Inflammatory macrophage treated with lipopolysaccharide for 1 hour (primary cell): ENCODE data around the gene CLDN34.
A peak's percentile ranks its signal among the peaks of the same experiment; 100 is the strongest.

Experiments
- DNase-seq, 2 donors: peaks; one replicate each; pipeline ENCODE4 v3.0.0-alpha.2; 2020 to 2022

CLDN34 gene

GRCh38 chrX:9983441-9983840 is 16.3 kb downstream of the CLDN34 start:
- no peak for DNase-seq

- DNase-seq, result no peak
Observed at GRCh38 chrX:9983846-9984245, 16.7 kb downstream of the CLDN34 start.

GRCh38 chrX:9988762-9989161 is 21.6 kb downstream of the CLDN34 start:
- no peak for DNase-seq

GRCh38 chrX:9992061-9992460 is 24.9 kb downstream of the CLDN34 start:
- no peak for DNase-seq

GRCh38 chrX:9992724-9993123 is 25.6 kb downstream of the CLDN34 start:
- no peak for DNase-seq

GRCh38 chrX:9995855-9996339 is 28.7 kb downstream of the CLDN34 start:
- peak; percentile 51 to 83 for DNase-seq

- DNase-seq, result no peak
Observed at GRCh38 chrX:9997041-9997440, 29.9 kb downstream of the CLDN34 start.

GRCh38 chrX:9997524-9997923 is 30.4 kb downstream of the CLDN34 start:
- DNase-seq, result no peak

GRCh38 chrX:10001496-10001895 is 34.3 kb downstream of the CLDN34 start:
- DNase-seq, result no peak

GRCh38 chrX:10004832-10005475 is 37.8 kb downstream of the CLDN34 start:
- DNase-seq, result no peak

- no peak for DNase-seq
Observed at GRCh38 chrX:10006086-10006485, 38.9 kb downstream of the CLDN34 start.

GRCh38 chrX:10006770-10007169 is 39.6 kb downstream of the CLDN34 start:
- DNase-seq, result no peak

GRCh38 chrX:10007621-10008020 is 40.5 kb downstream of the CLDN34 start:
- DNase-seq, result no peak

- DNase-seq, result no peak
Observed at GRCh38 chrX:10008483-10009056, 41.4 kb downstream of the CLDN34 start.

GRCh38 chrX:10009741-10010140 is 42.6 kb downstream of the CLDN34 start:
- DNase-seq, result no peak

GRCh38 chrX:10010686-10011085 is 43.5 kb downstream of the CLDN34 start:
- DNase-seq, result no peak

- DNase-seq, result peak; percentile 24 to 37
Observed at GRCh38 chrX:10011261-10011931, 44.2 kb downstream of the CLDN34 start.

GRCh38 chrX:10011991-10012390 is 44.8 kb downstream of the CLDN34 start:
- DNase-seq, result no peak

- peak; percentile 50 to 69 for DNase-seq
Observed at GRCh38 chrX:10014462-10015354, 47.5 kb downstream of the CLDN34 start.

- no peak for DNase-seq
Observed at GRCh38 chrX:10015355-10015722, 48.2 kb downstream of the CLDN34 start.

GRCh38 chrX:10015723-10016518 is 48.8 kb downstream of the CLDN34 start:
- peak in 1 of 2 donors; percentile 4 for DNase-seq

- no peak for DNase-seq
Observed at GRCh38 chrX:10016519-10017132, 49.5 kb downstream of the CLDN34 start.
